Measurements from ENCODE around the gene EML6. TPM values are rescaled to one million over a fixed set of nuclear protein-coding genes. Genes with fewer than 3 reads are reported as not detected.

Gene EML6
- total and polyA plus RNA-seq, 2 of the 8 experiments (the other 6 are each of a cell fraction or from before 2014, with no cell fraction given): 1.2 to 1.6 TPM

DNA sequence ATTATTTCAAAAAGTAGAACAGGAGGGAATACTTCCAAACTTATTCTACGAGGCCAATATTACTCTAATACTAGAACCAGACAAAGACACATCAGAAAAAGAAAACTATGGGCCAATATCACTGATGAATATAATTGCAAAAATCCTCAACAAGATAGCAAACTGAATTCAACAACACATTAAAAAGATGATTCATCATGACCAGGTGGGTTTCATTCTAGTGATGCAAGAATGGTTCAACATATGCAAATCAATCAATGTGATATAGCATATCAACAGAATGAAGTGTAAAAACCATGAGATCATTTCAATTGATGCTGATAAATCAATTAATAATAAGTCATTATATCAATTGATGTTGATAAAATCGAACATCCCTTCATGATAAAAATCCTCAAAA lies 22.4 kb upstream of the EML6 start (continued):
- TF ChIP-seq PHF8 (conservative IDR thresholded peaks at IDR 0.05; ENCODE audit: low read depth, low read length) (no peak), KDM4A (IDR thresholded peaks at IDR 0.05; ENCODE audit: low read depth, low read length, severe bottlenecking) (no peak), EP300 (IDR thresholded peaks at IDR 0.05; ENCODE audit: borderline replicate concordance in 1 of 2, low read depth in 2 of 2, low read length in 2 of 2) (no peak), TBP (IDR thresholded peaks at IDR 0.05; ENCODE audit: low read depth, low read length) (no peak), SAP30 (IDR thresholded peaks at IDR 0.05; ENCODE audit: insufficient read depth, insufficient replicate concordance, low read length) (no peak)
